HG02588 (cell line): Measurements from ENCODE around the gene PTPRCAP.

Source experiments
- ATAC-seq: cut with Tn5 transposase; IDR thresholded peaks from one replicate; pipeline ENCODE4 v1.9.1; 2021; ENCODE audit warnings: mild to moderate bottlenecking, moderate library complexity; ENCODE audit not compliant: unreplicated experiment

The PTPRCAP gene

DNA sequence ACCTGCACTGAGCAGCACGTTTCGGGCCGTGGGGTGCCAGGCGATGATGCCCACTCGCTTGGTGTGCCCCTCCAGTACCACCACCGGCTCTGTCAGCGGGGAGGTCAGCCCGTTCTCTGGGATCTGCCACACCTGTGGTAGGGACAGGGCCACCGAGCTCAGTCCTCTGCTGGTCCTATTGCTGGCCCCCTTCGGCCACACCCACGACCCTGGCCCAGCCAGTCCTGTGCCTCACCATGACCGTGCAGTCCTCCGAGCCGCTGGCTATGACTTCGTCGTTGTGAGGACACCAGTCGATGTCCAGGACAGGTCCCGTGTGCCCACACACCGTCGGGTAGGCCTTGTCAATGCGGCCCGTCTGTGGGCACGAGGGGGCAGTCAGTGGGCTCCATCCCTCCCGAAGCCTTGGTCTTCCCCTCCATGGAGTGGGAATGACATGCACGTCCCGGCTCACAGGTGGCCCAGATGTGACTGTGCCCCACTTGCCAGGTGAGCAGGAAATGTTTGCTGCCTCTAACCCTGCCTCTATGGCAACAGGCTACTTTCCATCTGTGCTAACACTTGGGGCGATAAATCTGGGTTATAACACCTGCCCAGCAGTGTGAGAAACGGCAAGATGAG is 4.4 kb upstream of the PTPRCAP start:
- ATAC-seq, result no peak

DNA sequence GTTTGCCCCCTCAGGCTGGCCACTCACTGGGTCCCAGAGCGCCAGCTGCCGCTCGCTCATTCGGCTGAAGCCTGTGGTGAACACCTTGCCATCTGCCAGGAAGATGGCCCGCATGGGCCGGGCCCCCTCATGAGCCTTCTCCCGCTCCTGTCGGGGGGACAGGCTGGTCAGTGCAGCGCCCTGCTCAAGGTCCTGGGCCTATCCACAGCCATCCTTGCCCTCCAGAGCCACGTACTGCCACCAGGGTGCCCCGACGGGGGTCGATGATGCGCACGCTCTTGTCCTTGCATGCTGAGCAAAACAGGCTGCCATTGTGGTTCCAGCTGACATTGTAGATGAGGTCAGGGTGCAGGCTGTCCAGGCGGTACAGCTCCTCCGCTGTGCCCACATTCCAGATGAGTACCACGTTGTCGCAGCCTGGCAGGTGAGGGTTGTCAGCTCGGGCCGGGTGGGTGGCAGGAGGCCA is 3.6 kb upstream of the PTPRCAP start:
- no peak for ATAC-seq

GRCh38 chr11:67440229-67441097 is 3.0 kb upstream of the PTPRCAP start:
- ATAC-seq, result no peak

GRCh38 chr11:67439321-67440228 is 2.1 kb upstream of the PTPRCAP start:
- no peak for ATAC-seq

GRCh38 chr11:67438158-67438902 is 848 bp upstream of the PTPRCAP start:
- ATAC-seq, result no peak

GRCh38 chr11:67437809-67438157 is 301 bp upstream of the PTPRCAP start:
- ATAC-seq, result no peak

DNA sequence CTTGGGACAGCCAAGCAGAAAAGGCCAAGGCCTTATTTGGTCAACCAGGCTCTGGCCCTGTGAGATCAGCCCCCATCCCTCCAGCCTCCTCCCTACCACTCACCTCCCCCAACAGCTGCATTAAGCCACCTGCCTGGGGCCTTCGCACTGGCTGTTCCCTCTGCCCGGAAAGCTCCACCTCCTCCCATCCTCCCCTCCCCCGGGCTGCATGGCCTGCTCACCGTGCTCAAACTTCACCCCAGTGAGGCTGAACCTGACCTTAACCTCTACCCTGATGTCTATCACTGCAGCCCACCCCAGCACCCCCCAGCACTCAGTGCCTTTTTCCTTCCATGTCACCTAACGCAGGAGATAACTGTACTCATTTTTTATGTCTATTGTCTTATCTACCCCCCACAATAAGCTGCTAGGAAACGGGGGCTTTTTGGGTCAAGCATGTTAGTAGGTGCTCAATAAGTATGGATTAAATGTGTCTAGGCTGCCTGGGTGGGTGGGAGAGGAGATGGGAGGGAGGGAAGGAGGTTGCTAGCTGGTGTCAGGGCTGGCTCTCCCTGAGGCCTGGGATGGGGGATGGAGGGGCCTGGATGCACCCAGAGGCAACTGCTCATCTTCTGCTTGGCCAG is 912 bp downstream of the PTPRCAP start:
- ATAC-seq, result peak; percentile 38

DNA sequence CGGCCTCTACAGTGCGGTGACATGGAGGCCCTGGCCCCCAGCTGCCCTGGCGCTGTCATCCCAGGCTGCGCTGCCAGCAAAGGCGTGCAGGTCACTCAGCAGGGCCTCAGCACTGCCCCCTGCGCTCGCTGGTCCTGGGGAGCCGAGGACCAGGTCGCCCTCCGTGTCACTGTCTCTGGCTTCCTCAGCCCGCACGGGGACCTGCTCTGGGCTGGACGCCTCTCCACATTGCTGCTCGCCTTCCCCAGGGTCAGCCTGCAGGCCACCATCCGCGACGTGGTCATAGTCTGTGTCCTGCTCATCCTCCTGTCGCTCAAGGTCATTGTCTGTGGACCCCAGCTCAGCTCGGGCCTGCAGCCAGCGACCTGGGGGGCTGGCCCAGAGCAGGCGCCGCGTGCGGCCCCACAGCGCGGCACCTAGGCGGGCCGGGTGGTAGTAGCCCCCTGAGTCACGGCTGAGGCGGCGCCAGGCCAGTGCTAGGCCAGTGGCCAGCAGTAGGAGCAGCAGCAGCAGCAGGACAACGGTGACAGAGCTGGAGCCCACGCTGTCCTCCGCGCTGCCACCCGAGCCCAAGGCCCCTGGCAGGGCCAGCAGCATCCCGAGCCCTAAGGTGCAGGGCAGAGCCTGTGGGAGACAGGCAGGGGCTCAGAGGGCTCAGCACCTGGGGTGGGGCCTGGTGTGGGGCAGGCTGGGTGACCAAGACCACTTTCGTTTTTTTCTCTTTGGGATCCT is 1.6 kb downstream of the PTPRCAP start:
- ATAC-seq, result no peak

GRCh38 chr11:67435031-67435726 is 2.3 kb downstream of the PTPRCAP start:
- no peak for ATAC-seq

DNA sequence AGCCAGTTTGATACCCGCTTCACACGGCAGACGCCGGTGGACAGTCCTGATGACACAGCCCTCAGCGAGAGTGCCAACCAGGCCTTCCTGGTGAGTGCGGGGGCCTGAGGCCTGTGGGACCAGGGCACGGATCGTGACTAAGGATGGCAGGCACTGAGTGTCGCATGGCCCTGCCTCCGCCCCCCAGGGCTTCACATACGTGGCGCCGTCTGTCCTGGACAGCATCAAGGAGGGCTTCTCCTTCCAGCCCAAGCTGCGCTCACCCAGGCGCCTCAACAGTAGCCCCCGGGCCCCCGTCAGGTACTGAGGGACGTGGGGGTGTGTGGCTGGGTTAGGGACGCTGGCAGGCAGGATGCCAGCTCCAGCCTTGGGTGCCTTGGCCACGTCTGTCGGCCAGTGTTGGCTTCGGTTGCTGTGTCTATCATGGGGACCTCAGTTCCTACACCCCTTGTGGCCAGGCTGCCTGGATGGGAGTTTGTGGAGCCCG is 3.0 kb downstream of the PTPRCAP start:
- no peak for ATAC-seq

GRCh38 chr11:67433536-67434394 is 3.7 kb downstream of the PTPRCAP start:
- ATAC-seq, result no peak

DNA sequence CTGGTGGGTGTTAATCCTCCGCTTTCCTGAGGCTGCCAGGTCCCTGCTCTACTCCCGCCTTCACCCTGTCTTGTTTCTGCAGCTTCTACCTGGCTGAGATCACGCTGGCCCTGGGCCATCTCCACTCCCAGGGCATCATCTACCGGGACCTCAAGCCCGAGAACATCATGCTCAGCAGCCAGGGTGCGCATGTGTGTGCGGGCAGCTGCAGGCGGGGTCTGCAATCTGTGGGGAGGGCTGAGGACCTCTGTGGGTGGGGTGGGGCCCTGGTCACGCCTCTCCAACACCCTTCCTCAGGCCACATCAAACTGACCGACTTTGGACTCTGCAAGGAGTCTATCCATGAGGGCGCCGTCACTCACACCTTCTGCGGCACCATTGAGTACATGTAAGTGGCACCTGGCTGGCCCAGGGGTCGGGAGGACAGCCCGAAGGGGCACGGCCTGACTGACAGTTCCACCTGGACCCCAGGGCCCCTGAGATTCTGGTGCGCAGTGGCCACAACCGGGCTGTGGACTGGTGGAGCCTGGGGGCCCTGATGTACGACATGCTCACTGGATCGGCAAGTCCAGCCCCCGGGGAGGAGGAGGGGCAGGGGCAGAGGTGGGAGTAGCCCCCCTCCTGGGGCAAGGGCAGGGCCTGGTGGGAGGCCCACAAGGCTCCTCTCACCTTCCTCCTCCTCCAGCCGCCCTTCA is 4.7 kb downstream of the PTPRCAP start:
- no peak for ATAC-seq

DNA sequence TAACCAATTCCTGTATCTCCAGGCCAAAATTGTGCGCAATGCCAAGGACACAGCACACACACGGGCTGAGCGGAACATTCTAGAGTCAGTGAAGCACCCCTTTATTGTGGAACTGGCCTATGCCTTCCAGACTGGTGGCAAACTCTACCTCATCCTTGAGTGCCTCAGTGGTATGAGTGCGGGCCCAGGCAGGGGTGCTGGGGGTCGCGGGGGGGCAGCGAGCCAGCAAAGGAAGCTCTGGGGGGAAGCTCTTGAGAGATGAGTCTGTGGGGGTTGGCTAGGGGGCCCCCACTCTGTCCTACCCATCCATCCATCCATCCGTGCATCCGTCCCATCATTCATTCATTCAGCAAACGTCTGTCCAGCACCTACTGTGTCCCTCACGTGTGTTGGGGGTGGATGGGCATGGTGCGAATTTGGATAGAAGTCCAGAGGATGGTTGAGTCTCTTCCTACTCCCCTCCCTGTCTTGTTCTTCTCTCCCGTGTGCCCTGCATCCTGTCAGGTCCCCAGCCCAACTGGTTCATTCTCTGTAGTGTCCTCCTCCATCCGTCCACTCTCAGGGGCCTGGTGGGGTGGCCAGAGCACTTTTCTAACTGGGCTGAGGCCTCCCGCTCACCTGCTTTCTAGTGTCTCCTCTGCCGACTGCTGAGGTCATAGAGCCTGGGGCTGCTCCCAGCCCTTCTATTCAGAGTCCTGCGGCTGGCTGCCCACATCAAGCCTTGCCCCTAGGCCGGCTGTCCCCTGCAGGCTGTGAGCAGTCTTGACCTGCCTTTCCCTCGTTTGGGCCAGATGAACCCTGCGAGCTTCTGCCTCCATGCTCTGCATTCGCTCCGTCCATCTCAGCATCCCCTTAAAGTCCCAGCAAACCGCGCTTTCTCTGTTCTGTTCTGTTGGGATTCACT is 5.9 kb downstream of the PTPRCAP start:
- ATAC-seq, result no peak

DNA sequence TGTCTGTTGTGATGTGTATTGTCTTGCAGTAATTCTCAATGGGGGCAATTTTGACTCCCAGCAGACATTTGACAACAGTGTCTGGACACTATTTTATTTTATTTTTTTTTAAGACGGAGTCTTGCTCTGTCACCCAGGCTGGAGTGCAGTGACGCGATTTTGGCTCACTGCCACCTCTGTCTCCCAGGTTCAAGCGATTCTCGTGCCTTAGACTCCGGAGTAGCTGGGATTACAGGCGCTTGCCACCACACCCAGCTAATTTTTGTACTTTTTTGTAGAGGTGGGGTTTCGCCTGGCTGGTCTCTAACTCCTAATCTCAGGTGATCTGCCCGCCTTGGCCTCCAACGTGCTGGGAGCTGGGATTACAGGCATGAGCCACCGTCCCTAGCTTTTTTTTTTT is 7.8 kb downstream of the PTPRCAP start:
- no peak for ATAC-seq

GRCh38 chr11:67429038-67429668 is 8.3 kb downstream of the PTPRCAP start:
- ATAC-seq, result no peak
